IMR-90 (cell line): Measurements from ENCODE around the gene TARDBP. TPM values are rescaled to one million over a fixed set of nuclear protein-coding genes. Genes with fewer than 3 reads are reported as not detected.

Experiments used
- ATAC-seq: fragments of 200-7000 bp; cut with Tn5 transposase; 2 replicates; pipeline ENCODE4 v1.9.1; 2020; ENCODE audit warnings: low read depth, mild to moderate bottlenecking, moderate library complexity
- BruUV-seq: library from RNA; stranded (reverse); fragments of 400-500 nt; replicated peaks from 2 replicates; lab custom pipeline; 2021; lab: Mats Ljungman, UMichigan
- CTCF ChIA-PET: fragments of 300-600 bp; formaldehyde crosslinking; extraction: SDS; loops from one replicate; lab custom pipeline; 2021; ENCODE audit warnings: antibody characterized with exemption; lab: Yijun Ruan, JAX
- POLR2A ChIA-PET: fragments of 300-600 bp; sonication (Branson Sonifier 250); formaldehyde crosslinking; loops from one replicate; lab custom pipeline; 2022; ENCODE audit warnings: antibody characterized with exemption; ENCODE audit not compliant: unreplicated experiment; lab: Charles Lee
- DNase-seq: peaks from one replicate; pipeline ENCODE4 v3.0.0; 2013
- H2AFZ ChIP-seq: replicated peaks from 2 replicates; pipeline ENCODE3; 2013; ENCODE audit warnings: low read length, mild to moderate bottlenecking; ENCODE audit not compliant: poor library complexity
- H2AK5ac ChIP-seq: 2 replicates; pipeline ENCODE4 v1.6.1; 2013; ENCODE audit warnings: low read depth, low read length, inconsistent platforms
- H2AK9ac ChIP-seq: replicated peaks from 2 replicates; pipeline ENCODE3; 2013; ENCODE audit warnings: mild to moderate bottlenecking, low read depth, low read length, moderate library complexity; ENCODE audit not compliant: poor library complexity
- H2BK120ac ChIP-seq: 2 replicates; pipeline ENCODE4 v1.6.1; 2013; ENCODE audit warnings: low read depth, low read length, inconsistent platforms
- H2BK15ac ChIP-seq: 3 replicates; pipeline ENCODE4 v1.6.1; 2013; ENCODE audit warnings: low read depth, low read length, inconsistent platforms
- H2BK20ac ChIP-seq: 2 replicates; pipeline ENCODE4 v1.6.1; 2013; ENCODE audit warnings: low read depth, mild to moderate bottlenecking, inconsistent platforms, low read length, moderate library complexity
- H2BK5ac ChIP-seq: 2 replicates; pipeline ENCODE4 v1.6.1; 2013; ENCODE audit warnings: mild to moderate bottlenecking, low read depth, low read length, inconsistent platforms; ENCODE audit not compliant: poor library complexity, severe bottlenecking
- H3K14ac ChIP-seq: replicated peaks from 2 replicates; pipeline ENCODE4 v1.6.1; 2013; ENCODE audit warnings: low read depth, low read length, inconsistent platforms
- H3K18ac ChIP-seq: 2 replicates; pipeline ENCODE4 v1.6.1; 2013; ENCODE audit warnings: low read depth, low read length, control low read depth
- H3K23ac ChIP-seq: 2 replicates; pipeline ENCODE4 v1.6.1; 2013; ENCODE audit warnings: low read depth, low read length, inconsistent platforms
- H3K27ac ChIP-seq: 2 replicates; pipeline ENCODE4 v1.5.1; 2013; ENCODE audit warnings: mild to moderate bottlenecking, control low read depth, low read length; ENCODE audit not compliant: insufficient read depth
- H3K27me3 ChIP-seq: 2 replicates; pipeline ENCODE4 v1.6.1; 2013; ENCODE audit warnings: low read length; ENCODE audit not compliant: control insufficient read depth, insufficient read depth
- H3K36me3 ChIP-seq: 2 replicates; pipeline ENCODE4 v1.6.1; 2013; ENCODE audit warnings: low read length, mixed read lengths; ENCODE audit not compliant: control insufficient read depth, insufficient read depth
- H3K4ac ChIP-seq: 2 replicates; pipeline ENCODE4 v1.6.1; 2013; ENCODE audit warnings: low read depth, low read length, inconsistent platforms
- H3K4me1 ChIP-seq: 2 replicates; pipeline ENCODE4 v1.6.1; 2013; ENCODE audit warnings: low read length, mixed read lengths; ENCODE audit not compliant: control insufficient read depth, insufficient read depth
- H3K4me2 ChIP-seq: 2 replicates; pipeline ENCODE4 v1.6.1; 2013; ENCODE audit warnings: low read depth, mild to moderate bottlenecking, control low read depth, low read length, moderate library complexity
- H3K4me3 ChIP-seq: 2 replicates; pipeline ENCODE4 v1.5.1; 2013; ENCODE audit warnings: low read depth, mild to moderate bottlenecking, control low read depth, low read length, moderate library complexity; ENCODE audit not compliant: insufficient read depth
- H3K56ac ChIP-seq: 2 replicates; pipeline ENCODE4 v1.6.1; 2013; ENCODE audit warnings: low read length, inconsistent platforms; ENCODE audit not compliant: insufficient read depth; ENCODE audit errors: extremely low read depth
- H3K79me1 ChIP-seq, 2 experiments: 2 replicates each; pipeline ENCODE4 v1.6.1; 2013; ENCODE audit warnings: low read length in 2 of 2, inconsistent platforms in 1 of 2, low read depth in 1 of 2
- H3K9ac ChIP-seq: 2 replicates; pipeline ENCODE4 v1.6.1; 2013; ENCODE audit warnings: low read depth, low read length, control low read depth
- H3K9me1 ChIP-seq: 2 replicates; pipeline ENCODE4 v1.6.1; 2013; ENCODE audit warnings: low read length, inconsistent platforms; ENCODE audit not compliant: insufficient read depth
- H3K9me3 ChIP-seq: 2 replicates; pipeline ENCODE4 v1.6.1; 2013; ENCODE audit warnings: low read length; ENCODE audit not compliant: control insufficient read depth, insufficient read depth
- H4K20me1 ChIP-seq: 2 replicates; pipeline ENCODE4 v1.6.1; 2013; ENCODE audit warnings: low read length, inconsistent platforms; ENCODE audit not compliant: insufficient read depth
- H4K5ac ChIP-seq: 2 replicates; pipeline ENCODE4 v1.6.1; 2013; ENCODE audit warnings: mild to moderate bottlenecking, low read depth, low read length, control low read depth
- H4K8ac ChIP-seq, 2 experiments: 2 replicates each; pipeline ENCODE4 v1.6.1; 2013; ENCODE audit warnings: low read depth in 2 of 2, low read length in 2 of 2, control low read depth in 1 of 2, inconsistent platforms in 1 of 2
- H4K91ac ChIP-seq: 2 replicates; pipeline ENCODE4 v1.6.1; 2013; ENCODE audit warnings: low read depth, low read length, inconsistent platforms; ENCODE audit not compliant: insufficient read depth
- CEBPB ChIP-seq: IDR thresholded peaks from 2 replicates; pipeline ENCODE4 v1.6.1; 2012; ENCODE audit warnings: low read depth, low read length, improper control_type of control experiment
- CHD1 ChIP-seq: IDR thresholded peaks from 2 replicates; pipeline ENCODE4 v1.6.1; 2012; ENCODE audit warnings: low read depth, low read length, improper control_type of control experiment
- MAZ ChIP-seq: IDR thresholded peaks from 2 replicates; pipeline ENCODE4 v1.6.1; 2012; ENCODE audit warnings: low read depth, mild to moderate bottlenecking, low read length, improper control_type of control experiment, moderate library complexity, borderline replicate concordance
- NFE2L2 ChIP-seq: fragments of 150-350 bp; IDR thresholded peaks from 2 replicates; pipeline ENCODE4 v1.6.1; 2016; ENCODE audit warnings: low read depth, mild to moderate bottlenecking, low read length
- POLR2A ChIP-seq: IDR thresholded peaks from 2 replicates; pipeline ENCODE4 v1.6.1; 2012; ENCODE audit warnings: mild to moderate bottlenecking, low read depth, low read length
- RAD21 ChIP-seq: IDR thresholded peaks from 2 replicates; pipeline ENCODE4 v1.6.1; 2012; ENCODE audit warnings: low read length, improper control_type of control experiment
- WGBS, 2 experiments: methylation state at CpG; one replicate each; pipeline versions ENCODE4 v1.1.5 to v1.1.7; 2013; ENCODE audit warnings: missing lambda C conversion rate in 2 of 2; ENCODE audit not compliant: insufficient read length in 1 of 2; ENCODE audit errors: extremely low coverage in 2 of 2; 5-methylcytosine and 5-hydroxymethylcytosine counted together
- dilution Hi-C: fragments of 300-500 bp; cut with HindIII; formaldehyde crosslinking; loops from one replicate; pipeline ENCODE4 v1.14.3; 2018; ENCODE audit warnings: low sequenced_read_pairs; ENCODE audit not compliant: unreplicated experiment
- in situ Hi-C: fragments of 300-500 bp; cut with MboI; formaldehyde crosslinking; loops from 3 replicates; pipeline ENCODE4 v1.14.3; 2019; ENCODE audit warnings: low sequenced_read_pairs, inconsistent platforms, mixed read lengths
- intact Hi-C: fragments of 100-400 bp; cut with micrococcal nuclease; formaldehyde crosslinking; loops from 2 replicates; pipeline ENCODE4 v1.10.0; 2022
- polyA plus RNA-seq, 3 experiments: library from polyadenylated mRNA; depleted of rRNA; stranded (reverse); fragments of >200 nt; gene quantifications; 2 replicates each; pipeline ENCODE4 v1.2.3, GENCODE V29; 2012; ENCODE audit warnings: low replicate concordance in 1 of 3
- total RNA-seq: library from RNA; depleted of rRNA; stranded (reverse); fragments of >200 nt; gene quantifications from 2 replicates; pipeline ENCODE4 v1.2.3, GENCODE V29; 2012
- TF ChIP-seq, protein P1 (sequence below): conservative IDR thresholded peaks from 2 replicates; pipeline ENCODE4 v1.5.1; 2012; ENCODE audit warnings: mild to moderate bottlenecking, low read depth, low read length, improper control_type of control experiment

TARDBP gene
- total and polyA plus RNA-seq, 2 of the 4 experiments (the other 2 are of a cell fraction): 36.7 to 161 TPM

DNA sequence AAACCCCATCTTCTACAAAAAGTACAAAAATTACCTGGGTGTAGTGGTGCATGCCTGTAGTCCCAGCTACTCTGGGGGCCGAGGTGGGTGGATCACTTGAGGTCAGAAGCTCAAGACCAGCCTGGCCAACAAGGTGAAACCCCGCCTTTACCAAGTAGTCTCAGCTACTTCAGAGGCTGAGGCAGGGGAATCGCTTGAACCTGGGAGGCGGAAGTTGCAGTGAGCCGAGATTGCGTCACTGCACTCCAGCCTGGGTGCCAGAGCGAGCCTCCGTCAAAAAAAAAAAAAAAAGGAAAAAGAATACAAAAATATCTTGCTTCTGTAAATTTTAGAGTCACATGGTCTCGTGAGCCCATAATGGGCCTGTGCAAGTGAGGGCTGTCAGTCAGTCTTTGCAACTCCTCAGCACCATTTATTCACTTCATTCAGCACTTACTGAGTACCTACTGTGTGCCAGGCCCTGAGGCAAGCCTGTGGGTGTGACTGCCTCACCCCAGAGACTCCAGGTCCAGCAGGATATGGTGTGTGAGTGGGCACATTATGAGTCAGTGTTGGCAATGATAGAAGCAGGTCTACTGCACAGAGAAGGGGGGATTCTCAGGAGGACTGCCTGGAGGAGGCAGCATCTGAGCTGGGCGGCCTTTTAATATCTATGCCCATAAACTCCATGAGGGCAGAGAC is 46.8 kb upstream of the TARDBP start:
- POLR2A ChIA-PET: interaction anchor here (0.6 kb wide), 1 partner anchor 304 kb away, joined by 6 read pairs; no protein-coding TSS in a partner anchor
- no peaks in the 10 kb centered on the region for H3K36me3 ChIP-seq
- H3K9me1 ChIP-seq: no peaks in the 10 kb centered on the region
- no peak overlapping the region for H3K14ac ChIP-seq
- intact Hi-C loops: no loop called here
- no peak for DNase-seq
- H3K18ac ChIP-seq: no peak overlapping the region
- no peak overlapping the region for H3K23ac ChIP-seq
- in situ Hi-C loops: no loop called here
- H2AK9ac ChIP-seq: peak overlapping the region; percentile 65
- H3K27me3 ChIP-seq: peaks cover 29% of the 10 kb centered on the region
- H2AFZ ChIP-seq: peak overlapping the region; percentile 72
- BruUV-seq: no TSS peak
- H2BK20ac ChIP-seq: no peak overlapping the region
- H4K91ac ChIP-seq: no peak overlapping the region
- 0 out of 2 replicates have a peak, but pooled peaks cover 1% of the 10 kb centered on the region for H3K4me1 ChIP-seq
- H2BK120ac ChIP-seq: no peak overlapping the region
- H3K4ac ChIP-seq: no peak overlapping the region
- no peak overlapping the region for H4K5ac ChIP-seq
- CTCF ChIA-PET: interaction anchor here (0.7 kb wide), 1 partner anchor 436 kb away, joined by 7 read pairs; no protein-coding TSS in a partner anchor
- dilution Hi-C loops: no loop called here
- H3K27ac ChIP-seq: no peak overlapping the region
- ATAC-seq: no peak
- WGBS, 2 experiments: no CpG with 5 or more reads among the region's 10 CpGs
- H3K4me3 ChIP-seq: no peak overlapping the region
- H3K9me3 ChIP-seq: no peaks in the 10 kb centered on the region
- no peak overlapping the region for H2AK5ac ChIP-seq
- no peak overlapping the region for H3K4me2 ChIP-seq
- H3K56ac ChIP-seq: no peak overlapping the region
- H2BK15ac ChIP-seq: no peak overlapping the region
- no peak overlapping the region for H4K8ac ChIP-seq
- H3K9ac ChIP-seq: no peak overlapping the region
- H4K20me1 ChIP-seq: no peaks in the 10 kb centered on the region
- no peaks in the 10 kb centered on the region for H3K79me1 ChIP-seq
- H2BK5ac ChIP-seq: no peak overlapping the region
- TF ChIP-seq POLR2A: no peak
- TF ChIP-seq CHD1: no peak
- TF ChIP-seq RAD21: no peak
- TF ChIP-seq CEBPB: peak; percentile 80
- TF ChIP-seq, protein P1, sequence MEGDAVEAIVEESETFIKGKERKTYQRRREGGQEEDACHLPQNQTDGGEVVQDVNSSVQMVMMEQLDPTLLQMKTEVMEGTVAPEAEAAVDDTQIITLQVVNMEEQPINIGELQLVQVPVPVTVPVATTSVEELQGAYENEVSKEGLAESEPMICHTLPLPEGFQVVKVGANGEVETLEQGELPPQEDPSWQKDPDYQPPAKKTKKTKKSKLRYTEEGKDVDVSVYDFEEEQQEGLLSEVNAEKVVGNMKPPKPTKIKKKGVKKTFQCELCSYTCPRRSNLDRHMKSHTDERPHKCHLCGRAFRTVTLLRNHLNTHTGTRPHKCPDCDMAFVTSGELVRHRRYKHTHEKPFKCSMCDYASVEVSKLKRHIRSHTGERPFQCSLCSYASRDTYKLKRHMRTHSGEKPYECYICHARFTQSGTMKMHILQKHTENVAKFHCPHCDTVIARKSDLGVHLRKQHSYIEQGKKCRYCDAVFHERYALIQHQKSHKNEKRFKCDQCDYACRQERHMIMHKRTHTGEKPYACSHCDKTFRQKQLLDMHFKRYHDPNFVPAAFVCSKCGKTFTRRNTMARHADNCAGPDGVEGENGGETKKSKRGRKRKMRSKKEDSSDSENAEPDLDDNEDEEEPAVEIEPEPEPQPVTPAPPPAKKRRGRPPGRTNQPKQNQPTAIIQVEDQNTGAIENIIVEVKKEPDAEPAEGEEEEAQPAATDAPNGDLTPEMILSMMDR: no peak
- TF ChIP-seq NFE2L2: no peak
- no peak for TF ChIP-seq MAZ
